ENCODE measurements around the gene COPE. TPM values are rescaled to one million over a fixed set of nuclear protein-coding genes. Genes with fewer than 3 reads are reported as not detected.
A peak's percentile ranks its signal among the peaks of the same experiment; 100 is the strongest.

The COPE gene
- total RNA-seq, 1 donor from 2014 or later: 194 TPM

DNA sequence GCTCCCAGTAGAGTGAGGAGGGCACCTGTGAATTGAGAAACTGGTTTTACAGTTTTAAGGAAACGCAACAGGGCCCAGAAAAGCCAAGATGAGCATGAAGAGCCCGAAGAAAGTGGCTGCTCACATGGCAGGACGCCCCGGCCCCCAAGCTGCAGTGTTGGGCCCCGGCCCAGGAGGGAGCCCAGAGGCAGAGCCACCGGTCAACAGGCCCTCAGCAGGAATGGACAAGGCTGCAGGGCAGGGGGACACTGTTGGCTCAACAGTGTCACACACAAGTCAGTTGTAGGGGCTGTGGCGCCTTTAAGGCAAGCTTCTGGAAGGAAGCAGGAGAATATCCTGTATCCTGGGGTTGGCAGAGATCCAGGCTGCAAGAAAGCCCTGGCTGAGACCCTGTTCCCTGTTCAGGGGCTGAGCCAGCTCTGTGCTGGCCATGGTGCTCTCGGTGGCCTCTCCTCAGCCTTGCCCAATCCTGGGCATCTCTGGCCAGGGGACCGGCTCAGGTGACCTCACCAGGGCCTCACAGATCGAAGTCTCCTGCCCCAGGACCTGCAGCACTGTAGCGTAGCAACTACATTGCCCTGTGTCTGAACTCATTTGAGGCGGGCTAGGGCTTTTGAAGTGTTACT is 59.4 kb downstream of the COPE start:
- Mint-ChIP-seq H3K27ac (ENCODE audit: unreplicated experiment) (no peak overlapping the region), H3K36me3 (ENCODE audit: low read depth) (no peaks in the 10 kb centered on the region)

DNA sequence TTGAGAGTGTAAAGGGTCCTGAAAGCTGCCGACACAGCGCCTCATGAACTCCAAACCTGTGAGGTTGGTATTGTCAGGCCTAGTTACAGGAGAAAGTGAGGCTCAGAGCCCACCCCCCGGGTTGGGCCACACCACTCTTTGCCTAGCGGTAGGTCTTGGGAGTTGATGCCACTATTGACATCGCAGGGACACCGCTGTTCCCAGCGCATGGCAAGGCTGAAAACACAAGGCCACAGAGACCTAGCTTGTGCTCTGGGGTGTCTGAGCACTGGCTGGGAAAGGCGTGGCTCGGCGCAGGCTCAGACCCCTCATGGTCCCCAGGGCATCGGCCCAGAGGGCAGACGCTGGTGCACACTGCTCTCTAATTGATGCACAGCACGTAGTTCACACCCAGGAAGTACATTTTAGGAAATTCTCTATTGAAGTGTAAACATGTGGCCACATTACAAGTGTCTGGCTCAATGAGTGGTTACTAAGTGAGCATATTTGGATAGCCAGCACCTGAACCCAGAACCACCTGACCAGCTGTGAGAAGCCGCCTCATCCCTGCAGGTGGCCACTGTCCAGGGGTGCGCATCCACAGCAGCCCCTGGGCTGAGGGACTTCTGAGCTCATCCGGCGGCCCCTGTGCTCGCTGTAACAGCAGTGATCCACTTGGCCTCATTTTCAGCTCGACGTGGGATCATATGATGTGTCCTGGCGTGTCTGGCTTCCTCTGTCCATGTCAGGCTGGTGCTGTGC is 60.1 kb downstream of the COPE start:
- H3K4me3 Mint-ChIP-seq: no peak overlapping the region
- no peaks in the 10 kb centered on the region for H3K36me3 Mint-ChIP-seq (ENCODE audit: low read depth)
- H3K27ac Mint-ChIP-seq (ENCODE audit: unreplicated experiment): no peak overlapping the region
- no peaks in the 10 kb centered on the region for H3K4me1 Mint-ChIP-seq
- no peaks in the 10 kb centered on the region for H3K9me3 Mint-ChIP-seq
- DNase-seq (ENCODE audit: low read depth, low spot score): no peak
- TF ChIP-seq CTCF (conservative IDR thresholded peaks at IDR 0.05): no peak
- H3K27me3 Mint-ChIP-seq (ENCODE audit: low read depth): no peaks in the 10 kb centered on the region

More for the DNA sequence above, 59.4 kb downstream of the COPE start:
- no peak for TF ChIP-seq CTCF (conservative IDR thresholded peaks at IDR 0.05)
- no peak for DNase-seq (ENCODE audit: low read depth, low spot score)
- Mint-ChIP-seq H3K9me3 (no peaks in the 10 kb centered on the region), H3K4me3 (no peak overlapping the region), H3K27me3 (ENCODE audit: low read depth) (no peaks in the 10 kb centered on the region), H3K4me1 (no peaks in the 10 kb centered on the region)

- TF ChIP-seq CTCF (conservative IDR thresholded peaks at IDR 0.05): no peak
- H3K36me3 Mint-ChIP-seq (ENCODE audit: low read depth): peaks cover 3% of the 10 kb centered on the region
- H3K9me3 Mint-ChIP-seq: no peaks in the 10 kb centered on the region
- no peak for DNase-seq (ENCODE audit: low read depth, low spot score)
- H3K27me3 Mint-ChIP-seq (ENCODE audit: low read depth): no peaks in the 10 kb centered on the region
- no peak overlapping the region for H3K4me3 Mint-ChIP-seq
- no peak overlapping the region for H3K27ac Mint-ChIP-seq (ENCODE audit: unreplicated experiment)
- H3K4me1 Mint-ChIP-seq: no peaks in the 10 kb centered on the region
These were observed 62.0 kb downstream of the COPE start for GRCh38 chr19:18857223-18857622.

- TF ChIP-seq CTCF (conservative IDR thresholded peaks at IDR 0.05): peak; percentile 39
- no peaks in the 10 kb centered on the region for H3K4me1 Mint-ChIP-seq
- peaks cover 3% of the 10 kb centered on the region for H3K36me3 Mint-ChIP-seq (ENCODE audit: low read depth)
- no peaks in the 10 kb centered on the region for H3K27me3 Mint-ChIP-seq (ENCODE audit: low read depth)
- DNase-seq (ENCODE audit: low read depth, low spot score): no peak
- peak overlapping the region; percentile 19 for H3K27ac Mint-ChIP-seq (ENCODE audit: unreplicated experiment)
- no peaks in the 10 kb centered on the region for H3K9me3 Mint-ChIP-seq
- H3K4me3 Mint-ChIP-seq: no peak overlapping the region
These were observed 62.6 kb downstream of the COPE start for GRCh38 chr19:18856385-18857126.

DNA sequence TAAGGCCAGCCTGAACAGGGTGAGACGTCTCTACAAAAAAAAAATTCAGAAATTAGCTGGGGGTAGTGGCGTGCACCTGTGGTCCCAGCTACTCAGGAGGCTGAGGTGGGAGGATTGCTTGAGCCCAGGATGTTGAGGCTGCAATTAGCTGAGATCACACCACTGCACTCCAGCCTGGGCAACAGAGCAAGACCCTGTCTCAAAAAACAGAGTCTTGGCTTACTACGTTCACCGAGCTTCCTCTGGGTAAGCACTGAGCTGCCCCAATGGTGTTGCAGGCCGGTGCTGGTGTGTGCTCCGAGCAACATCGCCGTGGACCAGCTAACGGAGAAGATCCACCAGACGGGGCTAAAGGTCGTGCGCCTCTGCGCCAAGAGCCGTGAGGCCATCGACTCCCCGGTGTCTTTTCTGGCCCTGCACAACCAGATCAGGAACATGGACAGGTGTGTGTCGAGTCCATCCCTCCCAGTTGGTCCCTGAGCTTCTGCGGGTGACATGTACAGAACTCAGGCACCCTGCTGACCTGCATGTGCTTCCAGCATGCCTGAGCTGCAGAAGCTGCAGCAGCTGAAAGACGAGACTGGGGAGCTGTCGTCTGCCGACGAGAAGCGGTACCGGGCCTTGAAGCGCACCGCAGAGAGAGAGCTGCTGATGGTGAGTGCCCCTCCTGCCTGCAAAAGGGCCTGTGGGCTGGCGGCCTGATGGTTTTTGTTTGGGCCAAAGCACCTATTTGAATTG is 63.4 kb downstream of the COPE start:
- H3K27me3 Mint-ChIP-seq (ENCODE audit: low read depth): no peaks in the 10 kb centered on the region
- H3K36me3 Mint-ChIP-seq (ENCODE audit: low read depth): peaks cover 5% of the 10 kb centered on the region
- H3K4me1 Mint-ChIP-seq: no peaks in the 10 kb centered on the region
- no peak for DNase-seq (ENCODE audit: low read depth, low spot score)
- no peak overlapping the region for H3K4me3 Mint-ChIP-seq
- no peak for TF ChIP-seq CTCF (conservative IDR thresholded peaks at IDR 0.05)
- H3K9me3 Mint-ChIP-seq: no peaks in the 10 kb centered on the region
- no peak overlapping the region for H3K27ac Mint-ChIP-seq (ENCODE audit: unreplicated experiment)

All from neural crest cell (in vitro differentiated cells).